ENCODE measurements around the gene ATP13A4. TPM values are rescaled to one million over a fixed set of nuclear protein-coding genes. Genes with fewer than 3 reads are reported as not detected.

The ATP13A4 gene
- total RNA-seq, 1 donor from 2014 or later = 6.8 TPM

- no peak for TF ChIP-seq CTCF (IDR thresholded peaks at IDR 0.05; ENCODE audit: unreplicated experiment)
- DNase-seq (ENCODE audit: low spot score, unreplicated experiment) = no peak
- Mint-ChIP-seq H3K9me3 (ENCODE audit: low read depth) (no peaks in the 10 kb centered on the region), H3K27ac (no peak overlapping the region), H3K4me3 (ENCODE audit: low read depth) (no peak overlapping the region), H3K27me3 (no peaks in the 10 kb centered on the region), H3K36me3 (ENCODE audit: insufficient read depth) (no peaks in the 10 kb centered on the region), H3K4me1 (ENCODE audit: low read depth) (peaks cover 9% of the 10 kb centered on the region)
These were observed 200.3 kb downstream of the ATP13A4 start for GRCh38 chr3:193354423-193354822.

Other genes starting within 250 kb of the ATP13A4 start
- gene ATP13A5, start 176.1 kb downstream of the ATP13A4 start, total RNA-seq = 0.07 and 0.29 TPM in 2 replicates
- 60.8 and 61.6 TPM in 2 replicates for gene OPA1, start 38.3 kb upstream of the ATP13A4 start, total RNA-seq

Data from progenitor cell of endocrine pancreas (in vitro differentiated cells).